Heart left ventricle (tissue), 13 donors: ENCODE results near the gene CES2.

Experiments used
- POLR2A ChIP-seq, 2 donors: fragments of 450-650 bp; IDR thresholded peaks; one replicate each; pipeline ENCODE4 v1.6.1; 2017; ENCODE audit warnings: antibody characterized with exemption in 2 of 2, mild to moderate bottlenecking in 2 of 2, moderate library complexity in 2 of 2
- TF ChIP-seq, protein P1 (sequence below), 12 donors: fragments of 200-600 bp; sonication (generic) in 4 of 12; IDR thresholded peaks; one replicate each; pipeline versions ENCODE4 v1.5.0 to v1.8.0; 2018 to 2022; ENCODE audit warnings: antibody characterized with exemption in 12 of 12, mild to moderate bottlenecking in 5 of 12
- donor health status: ischemic (EF 13 %, LVEDD 7.1; RV severe dilation, severe dysfunction).
- donor health status: DM: no; HTN: yes; CAD: no.
- donor health status: DM: no; HTN: no; CAD: no.
- donor health status: ischemic (EF 25% LVEDD 6.9; RV normal size, moderate dysfunction).
- donor health status: ischemic (EF 25% LVEDD 5.7; RV mildly dilated, moderate dysfunction).
- donor health status: ischemic (EF 35%, LVEDD 5.7; RV mildly dilated, moderate dysfunction).
- donor health status: nonischemic (EF 11% LVEDD 7.7; RV severe dilation, severe dysfunction).
- donor health status: DM: yes; HTN: yes; CAD: no.
- donor health status: PGD.
- donor health status: ischemic (EF 29% LVEDD 5.4; RV normal size, mild dysfunction).
- donor health status: nonischemic (EF 23%, LVEDD 6.1; RV moderate dilation, normal function).

DNA sequence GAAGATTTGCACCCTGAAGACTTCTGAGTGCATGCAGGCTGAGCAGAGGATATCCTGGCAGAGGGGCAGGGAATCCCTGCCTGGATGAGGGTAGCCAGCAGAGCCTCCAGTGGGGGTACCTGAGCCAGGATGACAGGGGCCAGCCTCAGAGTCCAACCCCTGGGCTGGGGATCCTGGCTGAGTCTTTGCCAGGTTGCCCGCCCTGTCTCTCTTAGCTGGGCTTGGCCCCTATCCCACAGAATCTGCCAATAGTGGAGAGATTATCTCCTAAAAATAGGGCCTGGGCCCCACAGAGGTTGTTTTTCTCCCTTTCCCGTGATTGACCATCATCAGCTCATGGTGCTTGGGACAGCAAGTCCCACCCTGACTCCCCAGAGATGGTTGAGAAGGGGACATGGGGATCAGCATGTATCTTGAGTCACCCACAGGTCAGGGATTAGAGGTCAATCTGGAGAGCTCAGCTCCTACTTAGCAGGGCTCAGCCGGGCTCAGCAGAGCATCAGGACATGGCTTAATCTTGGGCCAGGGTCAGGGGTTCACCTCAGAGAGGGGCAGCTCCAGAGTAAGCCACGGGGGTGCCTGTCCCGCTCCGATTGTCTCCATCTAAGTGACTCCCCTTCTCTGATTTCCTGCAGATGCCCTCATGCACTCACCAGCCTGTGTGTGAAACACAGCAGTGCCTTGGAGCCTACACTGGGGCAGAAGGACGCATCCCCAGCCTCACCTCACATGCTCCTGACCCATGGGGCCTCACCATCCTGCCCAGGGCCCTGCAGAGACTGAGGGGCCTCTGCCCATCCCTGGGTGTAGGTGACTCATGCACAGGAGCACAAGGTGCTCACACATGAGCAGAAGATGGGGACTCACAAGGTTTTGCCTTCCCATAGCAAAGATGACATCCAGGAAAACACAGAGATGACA, 28.1 kb upstream of the CES2 start:
- TF ChIP-seq, protein P1, sequence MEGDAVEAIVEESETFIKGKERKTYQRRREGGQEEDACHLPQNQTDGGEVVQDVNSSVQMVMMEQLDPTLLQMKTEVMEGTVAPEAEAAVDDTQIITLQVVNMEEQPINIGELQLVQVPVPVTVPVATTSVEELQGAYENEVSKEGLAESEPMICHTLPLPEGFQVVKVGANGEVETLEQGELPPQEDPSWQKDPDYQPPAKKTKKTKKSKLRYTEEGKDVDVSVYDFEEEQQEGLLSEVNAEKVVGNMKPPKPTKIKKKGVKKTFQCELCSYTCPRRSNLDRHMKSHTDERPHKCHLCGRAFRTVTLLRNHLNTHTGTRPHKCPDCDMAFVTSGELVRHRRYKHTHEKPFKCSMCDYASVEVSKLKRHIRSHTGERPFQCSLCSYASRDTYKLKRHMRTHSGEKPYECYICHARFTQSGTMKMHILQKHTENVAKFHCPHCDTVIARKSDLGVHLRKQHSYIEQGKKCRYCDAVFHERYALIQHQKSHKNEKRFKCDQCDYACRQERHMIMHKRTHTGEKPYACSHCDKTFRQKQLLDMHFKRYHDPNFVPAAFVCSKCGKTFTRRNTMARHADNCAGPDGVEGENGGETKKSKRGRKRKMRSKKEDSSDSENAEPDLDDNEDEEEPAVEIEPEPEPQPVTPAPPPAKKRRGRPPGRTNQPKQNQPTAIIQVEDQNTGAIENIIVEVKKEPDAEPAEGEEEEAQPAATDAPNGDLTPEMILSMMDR (IDR thresholded peaks at IDR 0.05), result no peak
- TF ChIP-seq POLR2A (IDR thresholded peaks at IDR 0.05), result no peak
